Lower leg skin (tissue), 3 donors: Measurements from ENCODE around the gene LRRC47.

Source experiments
- CTCF ChIP-seq, 3 donors: fragments of 450-650 bp; IDR thresholded peaks; one replicate each; pipeline ENCODE4 v1.5.1; 2016; ENCODE audit warnings: antibody characterized with exemption in 3 of 3, mild to moderate bottlenecking in 3 of 3, moderate library complexity in 2 of 3
- POLR2A ChIP-seq, 2 donors: fragments of 450-650 bp; IDR thresholded peaks; one replicate each; pipeline ENCODE4 v1.6.1; 2016 to 2017; ENCODE audit warnings: antibody characterized with exemption in 2 of 2, mild to moderate bottlenecking in 1 of 2, moderate library complexity in 1 of 2

GRCh38 chr1:3752400-3752945, 43.8 kb downstream of the LRRC47 start, which contains the start of gene CCDC27:
- TF ChIP-seq CTCF (IDR thresholded peaks at IDR 0.05) = no peak
- TF ChIP-seq POLR2A (IDR thresholded peaks at IDR 0.05) = no peak
